22Rv1 (cell line): ENCODE measurements around the gene NAPEPLD.

Experiments
- ZFX ChIP-seq: fragments of 450-650 bp; IDR thresholded peaks from 2 replicates; pipeline ENCODE4 v1.6.1; 2017; ENCODE audit warnings: antibody characterized with exemption, borderline replicate concordance
- TF ChIP-seq, protein P1 (sequence below): fragments of 450-650 bp; IDR thresholded peaks from 2 replicates; pipeline ENCODE4 v1.5.1; 2017; ENCODE audit warnings: mild to moderate bottlenecking

GRCh38 chr7:103119791-103120291 lies 29.1 kb downstream of the NAPEPLD start:
- TF ChIP-seq, protein P1, sequence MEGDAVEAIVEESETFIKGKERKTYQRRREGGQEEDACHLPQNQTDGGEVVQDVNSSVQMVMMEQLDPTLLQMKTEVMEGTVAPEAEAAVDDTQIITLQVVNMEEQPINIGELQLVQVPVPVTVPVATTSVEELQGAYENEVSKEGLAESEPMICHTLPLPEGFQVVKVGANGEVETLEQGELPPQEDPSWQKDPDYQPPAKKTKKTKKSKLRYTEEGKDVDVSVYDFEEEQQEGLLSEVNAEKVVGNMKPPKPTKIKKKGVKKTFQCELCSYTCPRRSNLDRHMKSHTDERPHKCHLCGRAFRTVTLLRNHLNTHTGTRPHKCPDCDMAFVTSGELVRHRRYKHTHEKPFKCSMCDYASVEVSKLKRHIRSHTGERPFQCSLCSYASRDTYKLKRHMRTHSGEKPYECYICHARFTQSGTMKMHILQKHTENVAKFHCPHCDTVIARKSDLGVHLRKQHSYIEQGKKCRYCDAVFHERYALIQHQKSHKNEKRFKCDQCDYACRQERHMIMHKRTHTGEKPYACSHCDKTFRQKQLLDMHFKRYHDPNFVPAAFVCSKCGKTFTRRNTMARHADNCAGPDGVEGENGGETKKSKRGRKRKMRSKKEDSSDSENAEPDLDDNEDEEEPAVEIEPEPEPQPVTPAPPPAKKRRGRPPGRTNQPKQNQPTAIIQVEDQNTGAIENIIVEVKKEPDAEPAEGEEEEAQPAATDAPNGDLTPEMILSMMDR, result no peak
- no peak for TF ChIP-seq ZFX
